Heart right ventricle (tissue), 16 donors: Measurements from ENCODE around the gene GFY. TPM values are rescaled to one million over a fixed set of nuclear protein-coding genes. Genes with fewer than 3 reads are reported as not detected.

Experiments used
- ATAC-seq, 8 donors: fragments of 200-7000 bp; cut with Tn5 transposase; one replicate each; pipeline ENCODE4 v1.9.1; 2020; ENCODE audit warnings: mild to moderate bottlenecking in 8 of 8, moderate library complexity in 8 of 8, moderate number of reproducible peaks in 1 of 8
- DNase-seq, 2 donors: peaks; one replicate each; pipeline ENCODE4 v3.0.0-alpha.2; 2020
- H3K27ac ChIP-seq, 10 donors: fragments of 200-600 bp; sonication (generic) in 2 of 10; one replicate each; pipeline versions ENCODE4 v1.5.0 to v1.8.0; 2020 to 2022; ENCODE audit warnings: mild to moderate bottlenecking in 3 of 10
- H3K27me3 ChIP-seq, 7 donors: fragments of 200-600 bp; one replicate each; pipeline ENCODE4 v1.8.0; 2021 to 2022; ENCODE audit warnings: mild to moderate bottlenecking in 2 of 7
- H3K36me3 ChIP-seq, 9 donors: fragments of 200-600 bp; sonication (generic) in 1 of 9; one replicate each; pipeline versions ENCODE4 v1.5.0 to v1.8.0; 2020 to 2022; ENCODE audit warnings: mild to moderate bottlenecking in 2 of 9
- H3K4me1 ChIP-seq, 9 donors: fragments of 200-600 bp; sonication (generic) in 1 of 9; one replicate each; pipeline versions ENCODE4 v1.5.0 to v1.8.0; 2020 to 2022; ENCODE audit warnings: mild to moderate bottlenecking in 4 of 9
- H3K4me3 ChIP-seq, 10 donors: fragments of 200-600 bp; sonication (generic) in 2 of 10; one replicate each; pipeline versions ENCODE4 v1.5.0 to v1.8.0; 2020 to 2022; ENCODE audit warnings: mild to moderate bottlenecking in 7 of 10, moderate library complexity in 2 of 10
- H3K9me3 ChIP-seq, 11 donors: fragments of 200-600 bp in 10 of 11; sonication (generic) in 2 of 11; one replicate each; pipeline versions ENCODE4 v1.5.0 to v1.8.0; 2013 to 2022; ENCODE audit warnings: mild to moderate bottlenecking in 2 of 11, control low read depth in 1 of 11, moderate library complexity in 1 of 11
- WGBS, 2 donors: extraction: QIAGEN DNeasy Blood & Tissue Kit; methylation state at CpG; one replicate each; pipeline ENCODE4 v1.1.7; 2013; ENCODE audit warnings: inconsistent platforms in 1 of 2; 5-methylcytosine and 5-hydroxymethylcytosine counted together
- intact Hi-C, 10 donors: fragments of 100-400 bp; cut with DNase I; formaldehyde crosslinking; loops; one replicate each; pipeline versions ENCODE4 v1.11.1 to v1.14.2; 2022
- polyA plus RNA-seq, 2 donors: library from polyadenylated mRNA; stranded (reverse); fragments of 200-250 nt; gene quantifications; one replicate each; pipeline ENCODE4 v1.2.3, GENCODE V29; 2013
- total RNA-seq, 10 donors: library from RNA; stranded (reverse); fragmentation: NEBNext Ultra II Directional in 3 of 10; extraction: Animal tissue kit (Norgen Biotek cat#: 25700) in 3 of 10; gene quantifications; one replicate each; pipeline versions ENCODE4 v1.2.1 to v1.2.4, GENCODE V29; 2021 to 2023
- TF ChIP-seq, protein P1 (sequence below), 9 donors: fragments of 200-600 bp; sonication (generic) in 2 of 9; IDR thresholded peaks; one replicate each; pipeline versions ENCODE4 v1.5.0 to v1.8.0; 2021 to 2022; ENCODE audit warnings: antibody characterized with exemption in 9 of 9, mild to moderate bottlenecking in 5 of 9, moderate library complexity in 1 of 9
- donor health status: Arrhythmogenic right ventricular cardiomyopathy.
- donor health status: ischemic (EF 13 %, LVEDD 7.1; RV severe dilation, severe dysfunction).
- donor health status: healthy with polysubstance abuse.
- donor health status: DM: no; HTN: yes; CAD: no.
- donor health status: DM: no; HTN: no; CAD: no.
- donor health status: ischemic (EF 25% LVEDD 6.9; RV normal size, moderate dysfunction).
- donor health status: ischemic (EF 25% LVEDD 5.7; RV mildly dilated, moderate dysfunction).
- donor health status: healthy.
- donor health status: DM: yes; HTN: yes; CAD: no.
- donor health status: Ischemic cardiomyopathy.
- donor health status: ischemic (EF 35%, LVEDD 5.7; RV mildly dilated, moderate dysfunction).
- donor health status: nonischemic (EF 11% LVEDD 7.7; RV severe dilation, severe dysfunction).
- donor health status: DM: yes; HTN: yes; CAD: no.
- donor health status: PGD.
- donor health status: ischemic (EF 29% LVEDD 5.4; RV normal size, mild dysfunction).
- donor health status: nonischemic (EF 23%, LVEDD 6.1; RV moderate dilation, normal function).

The GFY gene
- total and polyA plus RNA-seq, 12 donors = 0.13 TPM; not detected in 11

DNA sequence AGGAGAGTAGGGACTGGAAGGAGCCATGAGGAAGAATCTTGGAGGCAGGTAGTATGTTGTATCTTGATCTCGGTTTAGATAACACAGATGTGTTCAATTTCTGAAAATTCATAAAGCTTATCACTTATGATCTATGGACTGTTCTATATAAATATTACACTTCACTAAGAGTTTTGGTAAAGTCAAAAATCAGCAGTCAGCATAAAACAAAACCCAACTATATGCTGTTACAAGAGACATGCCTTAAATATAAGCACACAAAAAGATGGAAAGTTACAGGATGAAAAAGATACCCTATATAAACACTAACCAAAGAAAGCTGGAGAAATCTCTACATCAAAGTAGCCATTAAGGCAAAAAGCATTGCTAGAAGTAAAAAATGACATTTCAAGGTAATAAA is 41.6 kb upstream of the GFY start:
- Histone ChIP-seq H3K4me1 (no peaks in the 10 kb centered on the region), H3K9me3 (peaks cover 0 to 17% (median 10%) of the 10 kb centered on the region in 11 donors), H3K27ac (no peak overlapping the region), H3K36me3 (no peaks in the 10 kb centered on the region), H3K4me3 (no peak overlapping the region), H3K27me3 (peaks cover 0 to 14% (median 0%) of the 10 kb centered on the region in 7 donors)
- ATAC-seq (no peak), DNase-seq (no peak)
- WGBS, 2 donors = 42 to 92% methylated on average over 1 of the region's 1 CpG
- intact Hi-C loops = no loop called here
- TF ChIP-seq, protein P1, sequence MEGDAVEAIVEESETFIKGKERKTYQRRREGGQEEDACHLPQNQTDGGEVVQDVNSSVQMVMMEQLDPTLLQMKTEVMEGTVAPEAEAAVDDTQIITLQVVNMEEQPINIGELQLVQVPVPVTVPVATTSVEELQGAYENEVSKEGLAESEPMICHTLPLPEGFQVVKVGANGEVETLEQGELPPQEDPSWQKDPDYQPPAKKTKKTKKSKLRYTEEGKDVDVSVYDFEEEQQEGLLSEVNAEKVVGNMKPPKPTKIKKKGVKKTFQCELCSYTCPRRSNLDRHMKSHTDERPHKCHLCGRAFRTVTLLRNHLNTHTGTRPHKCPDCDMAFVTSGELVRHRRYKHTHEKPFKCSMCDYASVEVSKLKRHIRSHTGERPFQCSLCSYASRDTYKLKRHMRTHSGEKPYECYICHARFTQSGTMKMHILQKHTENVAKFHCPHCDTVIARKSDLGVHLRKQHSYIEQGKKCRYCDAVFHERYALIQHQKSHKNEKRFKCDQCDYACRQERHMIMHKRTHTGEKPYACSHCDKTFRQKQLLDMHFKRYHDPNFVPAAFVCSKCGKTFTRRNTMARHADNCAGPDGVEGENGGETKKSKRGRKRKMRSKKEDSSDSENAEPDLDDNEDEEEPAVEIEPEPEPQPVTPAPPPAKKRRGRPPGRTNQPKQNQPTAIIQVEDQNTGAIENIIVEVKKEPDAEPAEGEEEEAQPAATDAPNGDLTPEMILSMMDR (IDR thresholded peaks at IDR 0.05) = no peak

DNA sequence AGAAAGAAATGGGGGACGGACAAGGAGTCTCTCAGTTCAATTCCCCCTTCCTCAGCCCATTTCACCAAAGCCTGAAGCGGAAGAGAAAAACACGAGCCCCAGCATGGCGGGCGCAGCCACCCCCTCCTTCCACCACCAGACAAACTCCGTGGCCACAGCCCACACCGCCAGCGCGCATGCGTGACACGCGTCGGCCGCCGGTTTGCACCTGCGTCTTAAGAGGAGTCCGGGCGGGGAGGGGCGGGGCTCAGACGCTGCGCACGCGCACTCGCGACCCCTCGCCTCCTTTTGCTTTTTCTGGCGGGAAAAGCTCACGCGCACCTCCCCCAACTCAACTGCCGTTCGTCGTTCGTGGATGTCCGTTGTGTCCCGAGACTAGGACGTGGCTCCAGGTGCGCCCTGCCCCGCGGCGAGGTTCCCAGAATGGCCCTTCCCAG is 37.2 kb upstream of the GFY start, which contains the start of gene KASH5:
KASH5 (plus strand) TSS at position 314 of the 437 bp plus-strand sequence. CDS start 2,635 bp downstream, outside the sequence.
- ATAC-seq = peak; percentile 48 to 91 (median 82)
- Histone ChIP-seq H3K27ac (no peak within 1 kb of the TSS), H3K9me3 (peaks cover 0 to 4% (median 0%) of the 10 kb centered on the region in 11 donors), H3K4me3 (peak within 1 kb of the TSS in 3 of 10 donors; percentile 17 to 34 (median 22)), H3K36me3 (no peaks in the 10 kb centered on the region), H3K27me3 (peaks cover 0 to 32% (median 5%) of the 10 kb centered on the region in 7 donors), H3K4me1 (peaks cover 0 to 6% (median 0%) of the 10 kb centered on the region in 9 donors)
- peak; percentile 73 to 86 for DNase-seq
- 39 to 55% methylated on average over 32 to 40 of the region's 40 CpGs for WGBS, 2 donors
- TF ChIP-seq, protein P1 (IDR thresholded peaks at IDR 0.05) = no peak
- intact Hi-C loops = no loop called here

DNA sequence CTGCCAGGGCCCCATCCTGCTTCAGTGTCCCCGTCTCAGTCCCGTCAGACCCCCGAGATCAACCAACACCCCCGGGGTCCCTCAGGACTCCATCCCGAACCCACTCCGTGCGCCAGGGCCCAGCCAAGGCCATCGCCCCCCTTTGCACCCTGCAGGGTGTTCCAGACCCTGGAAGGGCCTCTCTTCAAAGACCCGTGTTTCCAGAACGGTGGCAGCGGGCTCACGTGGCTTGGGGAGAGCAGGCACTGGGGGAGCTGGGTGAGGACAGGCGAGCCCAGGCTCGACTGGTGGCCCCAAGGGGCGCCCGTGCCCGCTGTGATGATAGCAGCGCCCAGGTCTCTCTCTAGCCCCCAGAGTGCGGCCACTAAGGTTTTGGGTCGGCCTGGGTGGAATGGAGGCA is 35.8 kb upstream of the GFY start:
- DNase-seq (no peak), ATAC-seq (no peak)
- Histone ChIP-seq H3K27ac (no peak overlapping the region), H3K9me3 (no peaks in the 10 kb centered on the region), H3K36me3 (no peaks in the 10 kb centered on the region), H3K4me1 (peaks cover 0 to 6% (median 0%) of the 10 kb centered on the region in 9 donors), H3K27me3 (peaks cover 0 to 39% (median 5%) of the 10 kb centered on the region in 7 donors), H3K4me3 (no peak overlapping the region)
- 87 to 89% methylated on average over 20 of the region's 20 CpGs for WGBS, 2 donors
- intact Hi-C loops = no loop called here
- TF ChIP-seq, protein P1 (IDR thresholded peaks at IDR 0.05) = no peak

DNA sequence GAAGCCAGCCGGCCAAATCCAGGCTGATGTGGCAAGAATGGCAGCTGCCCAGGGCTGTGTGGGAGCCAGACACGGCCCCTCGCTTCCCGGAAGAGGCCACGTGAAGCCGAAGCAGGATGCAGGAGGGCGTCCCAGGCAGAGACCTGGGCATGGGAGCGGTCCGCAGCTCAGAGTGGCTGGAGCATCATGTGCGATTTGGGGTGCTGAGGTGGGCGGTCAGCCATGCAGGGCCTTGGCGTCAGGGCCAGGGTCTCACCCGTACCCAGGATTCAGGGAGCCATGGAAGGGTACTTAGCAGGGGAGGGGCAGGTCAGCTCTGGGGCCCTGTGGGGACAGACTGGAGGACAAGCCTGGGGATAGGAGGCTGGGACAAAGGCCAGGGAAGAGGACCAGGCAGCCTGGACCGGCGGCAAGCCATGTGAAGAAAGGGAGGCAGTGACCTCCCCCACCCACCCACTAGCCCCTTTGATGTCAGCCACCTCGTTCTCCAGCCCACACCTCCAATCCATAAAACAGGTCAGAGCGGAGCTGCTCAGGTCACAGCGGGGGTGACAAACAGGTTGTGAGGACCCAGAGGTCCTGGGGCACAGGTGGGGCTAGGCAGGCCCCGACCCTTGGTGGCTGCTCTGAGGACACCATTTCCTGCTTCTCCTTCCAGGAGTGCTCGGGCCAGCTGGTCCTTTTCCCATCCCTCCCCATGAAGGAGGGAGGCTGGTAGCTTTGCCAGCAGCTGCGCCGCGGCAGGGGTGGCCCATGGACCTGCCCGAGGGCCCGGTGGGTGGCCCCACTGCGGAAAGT is 34.9 kb upstream of the GFY start:
- intact Hi-C loops = loop anchor here in 5 of 10 donors (5.0 to 10.0 kb wide), 5 partner anchors 47 to 182 kb away; partner anchors contain the start of gene SLC17A7 (in 1 of the 5)
- H3K4me3 ChIP-seq = no peak overlapping the region
- H3K36me3 ChIP-seq = no peaks in the 10 kb centered on the region
- TF ChIP-seq, protein P1 (IDR thresholded peaks at IDR 0.05) = no peak
- no peaks in the 10 kb centered on the region for H3K9me3 ChIP-seq
- no peak overlapping the region for H3K27ac ChIP-seq
- H3K27me3 ChIP-seq = peaks cover 1 to 47% (median 5%) of the 10 kb centered on the region in 7 donors
- DNase-seq (no peak), ATAC-seq (no peak)
- peaks cover 0 to 6% (median 0%) of the 10 kb centered on the region in 9 donors for H3K4me1 ChIP-seq
- WGBS, 2 donors = 61 to 71% methylated on average over 26 of the region's 26 CpGs
